Stimulated activated CD8-positive, alpha-beta memory T cell treated with anti-CD3 and anti-CD28 coated beads, Interleukin-15, amount 100 ng/mL, for 24 hours (primary cell): Measurements from ENCODE around the gene SLC15A5.

Experiments used
- DNase-seq: peaks from one replicate; pipeline ENCODE4 v3.0.0-alpha.2; 2020; ENCODE audit warnings: low read depth

Gene SLC15A5

DNA sequence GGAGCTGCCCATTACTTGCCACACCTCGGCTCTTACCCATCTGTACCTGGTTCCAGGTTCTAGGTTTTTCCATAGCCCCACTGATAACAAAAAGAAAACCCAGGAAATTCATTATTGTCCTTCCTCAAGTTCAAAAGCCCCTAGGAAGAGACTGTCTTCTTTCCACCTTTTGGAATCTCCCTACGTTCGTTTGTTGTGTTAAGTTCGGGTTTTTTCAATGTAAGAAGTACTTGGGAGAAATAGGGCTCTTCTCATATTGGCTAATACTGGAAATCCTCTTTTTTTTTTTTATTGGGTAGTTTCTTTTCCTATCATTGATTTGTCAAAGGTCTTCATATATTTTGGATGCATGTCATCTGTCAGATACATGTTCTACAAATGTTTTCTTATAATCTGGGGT is 17.3 kb downstream of the SLC15A5 start:
- no peak for DNase-seq

- no peak for DNase-seq
Measured at GRCh38 chr12:16258963-16259362, 18.5 kb downstream of the SLC15A5 start.

DNA sequence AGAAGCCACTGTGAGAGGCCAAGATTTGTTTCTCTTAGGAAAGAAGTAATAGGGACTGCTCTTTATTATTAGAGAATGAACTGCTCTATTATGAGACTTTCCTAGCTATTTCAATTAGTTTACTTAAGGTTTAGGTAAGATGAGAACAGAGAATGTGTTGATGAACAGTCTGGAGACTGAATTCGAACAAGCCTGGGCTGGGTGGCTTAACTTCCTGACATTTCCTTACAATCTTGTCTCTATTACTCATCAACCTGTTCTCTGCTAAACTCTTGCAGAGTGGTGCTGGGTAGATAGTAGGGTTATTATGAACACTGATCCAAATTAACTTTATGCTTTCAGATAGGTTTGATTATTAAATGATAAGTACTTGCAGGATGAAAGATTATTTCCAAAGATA is 31.2 kb downstream of the SLC15A5 start:
- DNase-seq = no peak

DNA sequence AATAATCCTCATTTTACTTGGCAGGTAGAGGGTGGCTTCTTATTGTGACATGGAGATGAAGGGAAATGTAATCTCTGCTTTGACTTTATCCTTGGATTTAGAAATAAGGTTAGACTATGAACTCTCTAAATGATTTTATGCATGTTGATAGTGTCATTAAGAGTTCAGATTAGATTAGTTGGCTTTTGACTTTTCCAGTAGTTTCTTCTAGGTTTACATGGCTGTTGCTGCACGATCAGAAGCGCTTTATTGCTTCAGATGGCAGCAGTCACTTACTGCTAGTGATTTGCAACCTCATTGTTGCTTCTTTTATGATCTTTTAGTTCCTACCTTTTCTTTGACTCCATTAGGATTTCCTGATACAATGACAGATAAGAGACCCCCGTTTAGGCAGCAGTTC is 32.3 kb downstream of the SLC15A5 start:
- DNase-seq = no peak

DNA sequence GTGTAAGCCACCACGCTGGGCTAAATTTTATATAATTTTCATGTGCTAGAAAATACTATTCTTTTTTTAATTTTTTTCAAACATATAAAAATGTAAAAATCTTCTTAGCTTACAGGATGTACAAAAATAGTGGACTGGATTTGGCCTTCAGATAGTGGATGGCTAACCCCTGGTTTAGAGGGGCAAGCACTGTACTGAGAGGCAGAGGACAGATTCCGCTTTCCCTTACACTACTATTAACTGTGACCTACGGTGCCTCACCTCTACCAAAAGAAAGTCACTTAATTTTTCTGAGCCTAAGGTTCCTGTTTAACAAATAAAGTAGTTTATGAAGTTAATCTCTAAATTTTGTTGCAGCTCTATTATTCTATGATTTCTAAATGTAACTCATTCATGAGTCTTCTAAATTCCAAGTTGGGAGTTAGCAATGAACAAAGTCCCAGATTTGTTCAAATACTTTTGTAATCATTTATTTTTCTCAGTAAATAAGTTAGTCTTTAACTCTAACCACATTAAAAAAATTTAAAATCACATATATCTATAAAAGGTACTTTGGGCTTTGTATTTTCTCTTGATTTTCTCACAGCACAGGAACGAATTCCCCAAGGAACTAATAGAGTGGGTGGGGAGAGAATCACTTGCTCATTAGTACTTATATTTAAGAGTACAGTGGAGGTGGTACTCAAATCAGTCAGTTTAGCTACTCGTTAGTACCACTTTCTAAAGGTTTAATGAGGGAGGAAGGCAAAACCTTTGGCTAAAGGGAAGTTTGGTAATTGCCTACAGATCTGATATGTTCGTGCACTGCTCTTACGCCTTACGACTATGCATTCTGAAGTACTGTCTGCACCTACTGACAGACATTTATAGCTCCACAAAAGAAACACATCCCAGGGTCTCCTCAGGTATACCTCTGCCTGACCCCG is 33.7 kb downstream of the SLC15A5 start:
- no peak for DNase-seq

GRCh38 chr12:16241346-16241745 is 36.1 kb downstream of the SLC15A5 start:
- no peak for DNase-seq

DNA sequence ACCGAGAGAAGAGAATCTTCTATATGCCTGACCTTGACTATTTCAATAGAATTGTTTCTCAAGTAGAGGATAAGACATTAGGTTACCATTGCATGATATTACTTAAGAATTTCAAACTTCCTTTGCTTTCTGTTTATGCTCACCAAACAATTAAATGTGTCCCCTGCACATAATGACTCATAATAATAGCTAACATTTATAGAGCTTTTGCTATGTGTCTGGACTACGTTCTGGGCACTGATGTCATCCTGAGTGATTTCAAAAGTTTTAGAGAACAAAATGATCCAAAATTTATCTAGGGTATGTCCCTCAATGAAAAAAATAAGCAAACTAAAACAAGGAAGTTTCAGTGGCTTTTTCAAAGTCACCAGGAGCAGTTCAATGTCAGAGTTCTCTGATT is 38.8 kb downstream of the SLC15A5 start:
- no peak for DNase-seq

- DNase-seq = no peak
Measured at GRCh38 chr12:16229676-16230075, 47.8 kb downstream of the SLC15A5 start.

- no peak for DNase-seq
Measured at GRCh38 chr12:16228067-16228466, 49.4 kb downstream of the SLC15A5 start.

- DNase-seq = no peak
Measured at GRCh38 chr12:16225692-16226091, 51.8 kb downstream of the SLC15A5 start.

DNA sequence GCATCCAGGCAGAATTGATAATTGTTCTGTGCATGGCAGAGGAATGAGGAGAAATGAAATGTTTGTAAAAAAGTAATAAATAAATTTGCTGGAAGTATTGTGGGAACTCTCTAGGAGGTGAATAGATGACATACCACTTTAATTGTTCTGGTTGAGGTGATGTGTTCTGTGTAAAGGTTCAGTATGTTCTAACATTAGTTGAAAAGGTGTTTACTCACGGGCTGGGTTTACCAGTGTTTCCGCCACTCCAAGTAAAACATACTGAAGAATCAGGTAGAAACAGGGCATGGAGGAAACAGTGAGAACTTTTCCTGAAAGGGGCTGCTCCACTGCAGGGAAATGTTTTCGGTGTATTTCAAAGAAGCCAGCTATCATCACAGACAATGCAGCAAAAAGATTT is 53.3 kb downstream of the SLC15A5 start:
- DNase-seq = no peak

DNA sequence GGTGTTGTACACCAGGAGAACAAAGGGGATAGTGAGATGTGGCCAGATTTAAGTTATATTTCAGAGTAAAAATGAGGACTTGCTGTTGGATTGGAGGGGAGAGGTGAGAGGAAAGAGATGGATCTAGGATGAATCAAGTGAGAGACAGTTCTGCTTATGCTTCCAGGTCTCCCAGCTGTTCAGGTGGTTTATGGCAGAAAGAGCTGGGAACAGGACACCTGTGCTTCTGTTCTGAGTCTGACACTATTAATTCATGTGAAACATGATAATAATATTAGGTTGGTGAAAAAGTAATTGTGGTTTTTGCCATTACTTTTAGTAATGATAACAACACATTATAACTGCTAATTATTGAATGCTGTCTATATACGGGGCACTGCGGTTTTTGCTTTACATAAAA is 55.7 kb downstream of the SLC15A5 start:
- no peak for DNase-seq

- DNase-seq = no peak
Measured at GRCh38 chr12:16220120-16220519, 57.4 kb downstream of the SLC15A5 start.

- no peak for DNase-seq
Measured at GRCh38 chr12:16218934-16219751, 58.3 kb downstream of the SLC15A5 start.

GRCh38 chr12:16218234-16218633 is 59.3 kb downstream of the SLC15A5 start:
- no peak for DNase-seq

DNA sequence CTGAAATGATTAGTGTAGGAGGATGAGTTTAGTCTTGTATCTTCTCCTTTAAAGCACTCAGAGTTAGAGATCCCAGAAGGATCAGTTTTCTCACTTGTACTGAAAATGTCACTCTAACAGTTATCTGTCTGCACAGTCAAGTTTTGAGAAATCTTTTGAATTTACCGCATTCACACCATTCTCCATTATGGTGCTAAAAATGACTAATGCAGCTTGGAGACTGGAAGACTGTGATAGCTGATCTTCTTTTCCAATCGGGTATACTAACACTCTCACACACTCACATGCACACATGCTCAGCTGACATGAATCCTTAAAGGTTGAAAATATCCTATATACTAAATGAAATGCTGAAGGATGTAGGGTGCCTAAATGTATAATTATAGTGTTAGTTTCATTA is 65.8 kb downstream of the SLC15A5 start:
- no peak for DNase-seq

- no peak for DNase-seq
Measured at GRCh38 chr12:16198884-16199283, 78.6 kb downstream of the SLC15A5 start.

DNA sequence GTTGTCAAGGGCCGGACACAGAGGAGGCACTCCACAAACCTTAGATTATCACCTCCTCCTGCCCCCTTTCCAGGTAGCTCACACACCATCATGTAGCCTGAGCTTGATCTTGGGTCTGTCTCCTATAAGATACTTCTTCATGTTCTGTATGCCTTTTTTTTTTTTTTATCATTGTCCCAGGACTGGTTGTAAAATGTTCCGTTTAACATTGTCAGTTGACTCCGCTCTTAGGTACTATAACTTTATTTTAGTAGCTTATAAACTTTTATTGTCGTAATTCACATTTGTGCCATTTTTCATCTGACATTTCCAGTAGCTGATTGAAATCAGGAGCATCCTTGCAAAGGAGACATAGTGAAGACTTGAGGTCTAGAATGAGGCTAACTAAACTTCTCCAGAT is 79.9 kb downstream of the SLC15A5 start:
- no peak for DNase-seq

DNA sequence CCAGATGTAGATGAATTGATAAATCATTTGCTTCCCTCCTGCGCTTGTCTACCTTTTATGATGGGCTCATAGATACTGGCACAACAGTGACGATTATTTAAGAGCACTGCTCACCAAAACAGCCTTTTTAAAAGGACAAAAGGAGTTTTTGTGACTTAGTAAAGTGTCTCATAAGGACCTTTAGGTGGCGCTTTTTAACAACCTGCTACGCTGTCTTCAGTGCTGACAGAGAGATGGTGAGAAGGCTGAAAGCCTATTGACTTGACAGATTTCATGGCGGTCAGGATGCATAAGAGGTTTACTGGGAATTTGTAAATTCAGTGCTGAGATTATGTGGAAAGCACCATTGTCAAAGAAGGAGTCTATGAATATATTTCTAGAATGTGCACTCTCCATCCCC is 87.6 kb downstream of the SLC15A5 start:
- DNase-seq = no peak

DNA sequence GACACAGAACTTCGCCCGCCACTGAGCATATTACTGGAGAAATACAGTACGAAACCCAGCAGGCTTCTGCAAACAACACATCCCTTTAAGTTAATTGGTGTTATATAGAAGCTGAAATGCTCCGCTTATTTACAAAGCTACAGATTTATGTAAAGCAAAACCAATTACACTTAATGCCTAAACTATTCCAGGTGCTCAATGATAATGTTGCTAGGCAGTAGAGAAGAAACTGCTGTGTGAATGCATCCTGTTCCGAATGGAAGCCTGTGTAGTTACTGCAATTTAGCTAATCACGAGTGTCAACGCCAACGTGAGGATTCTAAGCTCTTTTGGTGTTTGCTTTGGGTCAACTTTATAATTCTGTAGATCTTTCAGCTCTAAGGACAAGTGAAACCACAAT is 89.8 kb downstream of the SLC15A5 start:
- no peak for DNase-seq

DNA sequence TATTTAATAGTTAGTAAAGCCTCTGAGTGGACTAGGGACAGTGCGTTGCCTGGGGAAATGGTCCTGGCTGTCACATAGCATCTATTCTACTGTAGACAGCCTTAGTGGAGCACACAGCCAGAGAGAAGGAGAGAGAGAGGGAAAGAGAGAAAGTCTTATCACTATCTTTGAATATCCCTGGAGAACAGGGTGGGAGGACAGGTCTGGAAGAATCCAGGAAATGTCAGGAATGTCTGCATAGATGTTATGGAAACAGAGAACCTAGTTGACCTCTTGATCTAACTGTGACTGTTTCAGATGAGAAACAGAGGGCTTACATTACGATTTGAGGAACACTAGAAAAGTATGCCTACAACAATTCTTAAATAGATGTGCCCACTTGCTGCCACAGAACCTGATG is 92.8 kb downstream of the SLC15A5 start:
- DNase-seq = no peak

GRCh38 chr12:16183541-16183940 is 93.9 kb downstream of the SLC15A5 start:
- DNase-seq = no peak

DNA sequence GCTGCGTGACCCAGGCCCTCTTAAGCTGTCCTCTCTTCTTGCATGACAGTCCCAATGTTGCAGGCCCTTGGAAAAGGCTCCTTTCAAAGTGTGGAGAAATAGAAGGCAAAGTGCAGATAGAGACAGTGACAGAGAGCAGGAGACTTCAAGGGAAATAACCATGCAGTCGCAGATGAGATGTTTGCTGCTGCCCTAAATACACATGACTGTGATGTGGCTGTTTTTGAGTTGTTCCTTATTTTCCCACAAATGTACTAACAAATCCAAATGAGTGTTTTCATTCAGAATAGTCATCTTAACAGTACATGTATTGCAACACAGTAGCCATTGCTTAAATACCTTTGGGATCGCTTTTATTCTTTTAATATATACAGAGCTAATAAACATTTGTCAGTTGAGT is 101.6 kb downstream of the SLC15A5 start:
- DNase-seq = no peak
